Keratinocyte (primary cell): ENCODE data around the gene TTC39C. TPM values are rescaled to one million over a fixed set of nuclear protein-coding genes. Genes with fewer than 3 reads are reported as not detected.

Experiments
- DNase-seq: peaks from one replicate; pipeline ENCODE4 v3.0.0-alpha.2; 2011; ENCODE audit warnings: low read depth, missing footprints, low spot score
- FAIRE-seq: peaks from 2 replicates; lab custom pipeline; 2011; peaks lifted over from hg19 to GRCh38; lab: Jason Lieb, UNC
- H2AFZ ChIP-seq: 2 replicates; pipeline ENCODE4 v1.6.0; 2012; ENCODE audit warnings: low read length, control low read depth, inconsistent platforms; ENCODE audit not compliant: control insufficient read depth
- H3K27ac ChIP-seq: 2 replicates; pipeline ENCODE4 v1.5.1; 2011; ENCODE audit warnings: low read length; ENCODE audit not compliant: control insufficient read depth, insufficient read depth
- H3K27me3 ChIP-seq: 3 replicates; pipeline ENCODE4 v1.6.0; 2011; ENCODE audit warnings: low read length; ENCODE audit not compliant: control insufficient read depth, insufficient read depth; ENCODE audit errors: extremely low read depth
- H3K36me3 ChIP-seq, 2 experiments: 2 replicates in 1 of 2; 3 replicates in 1 of 2; pipeline ENCODE4 v1.5.1; 2011; ENCODE audit warnings: low read length in 2 of 2, mild to moderate bottlenecking in 1 of 2; ENCODE audit not compliant: control insufficient read depth in 2 of 2, insufficient read depth in 2 of 2; ENCODE audit errors: extremely low read depth in 1 of 2
- H3K4me1 ChIP-seq: 3 replicates; pipeline ENCODE4 v1.5.1; 2011; ENCODE audit warnings: low read length; ENCODE audit not compliant: control insufficient read depth, insufficient read depth; ENCODE audit errors: extremely low read depth
- H3K4me2 ChIP-seq: 3 replicates; pipeline ENCODE4 v1.6.0; 2011; ENCODE audit warnings: low read depth, low read length; ENCODE audit not compliant: control insufficient read depth, insufficient read depth; ENCODE audit errors: extremely low read depth
- H3K4me3 ChIP-seq, 3 experiments: fragments of 200-600 bp in 1 of 3; sonication (generic) in 1 of 3; 2 replicates in 2 of 3; 3 replicates in 1 of 3; pipeline ENCODE4 v1.5.1; 2011 to 2016; ENCODE audit warnings: low read length in 3 of 3, mild to moderate bottlenecking in 3 of 3, control low read depth in 2 of 3, inconsistent platforms in 1 of 3, low read depth in 1 of 3, mixed read lengths in 1 of 3, mixed run types in 1 of 3, moderate library complexity in 1 of 3; ENCODE audit not compliant: control insufficient read depth in 2 of 3, insufficient read depth in 2 of 3; ENCODE audit errors: extremely low read depth in 1 of 3
- H3K79me2 ChIP-seq: 2 replicates; pipeline ENCODE4 v1.6.0; 2012; ENCODE audit warnings: low read length; ENCODE audit not compliant: control insufficient read depth, insufficient read depth
- H3K9ac ChIP-seq: 3 replicates; pipeline ENCODE4 v1.6.0; 2011; ENCODE audit warnings: low read length; ENCODE audit not compliant: control insufficient read depth, insufficient read depth; ENCODE audit errors: extremely low read depth
- H3K9me1 ChIP-seq: 3 replicates; pipeline ENCODE4 v1.6.0; 2011; ENCODE audit warnings: low read length; ENCODE audit not compliant: control insufficient read depth, insufficient read depth; ENCODE audit errors: extremely low read depth
- H3K9me3 ChIP-seq: 2 replicates; pipeline ENCODE4 v1.5.1; 2012; ENCODE audit warnings: low read depth, low read length; ENCODE audit not compliant: control insufficient read depth
- H4K20me1 ChIP-seq: 3 replicates; pipeline ENCODE4 v1.6.0; 2011; ENCODE audit warnings: low read length; ENCODE audit not compliant: control insufficient read depth, insufficient read depth; ENCODE audit errors: extremely low read depth
- CTCF ChIP-seq, 3 experiments: IDR thresholded peaks in 1 of 3; conservative IDR thresholded peaks in 1 of 3; optimal IDR thresholded peaks in 1 of 3; 2 replicates in 2 of 3; 3 replicates in 1 of 3; pipeline versions ENCODE3 to v1.5.1; 2011; ENCODE audit warnings: low read length in 3 of 3, mild to moderate bottlenecking in 3 of 3, moderate library complexity in 2 of 3, control low read depth in 1 of 3, inconsistent platforms in 1 of 3; ENCODE audit not compliant: insufficient read depth in 2 of 3; ENCODE audit errors: extremely low read depth in 1 of 3
- EZH2 ChIP-seq: IDR thresholded peaks from one replicate; pipeline ENCODE4 v1.6.1; 2012; ENCODE audit warnings: inconsistent platforms, mild to moderate bottlenecking, low read length, moderate library complexity
- dilution Hi-C: fragments of 300-500 bp; cut with MboI; formaldehyde crosslinking; loops from one replicate; pipeline ENCODE4 v1.7.0; 2020; ENCODE audit warnings: low sequenced_read_pairs; ENCODE audit not compliant: extremely low pct_ligation_motif_present
- polyA plus RNA-seq, 5 experiments: library from polyadenylated mRNA; depleted of rRNA in 3 of 5; stranded (reverse) in 3 of 5; stranded (forward) in 1 of 5; unstranded in 1 of 5; fragments of >200 nt; gene quantifications; 1 replicate in 1 of 5; 2 replicates in 3 of 5; 3 replicates in 1 of 5; pipeline versions ENCODE4 v1.2.1 to v1.2.3, GENCODE V29; 2011 to 2012; ENCODE audit warnings: missing spikeins in 2 of 5, low read depth in 1 of 5, low replicate concordance in 1 of 5

Gene TTC39C
- polyA plus RNA-seq, 1 donor (not counting 4 experiments of a cell fraction or from before 2014, with no cell fraction given) = 26.8 TPM

- Histone ChIP-seq H3K9me1 (no peaks in the 10 kb centered on the region), H3K36me3 (peaks cover 2 to 9% of the 10 kb centered on the region in 2 experiments), H3K9ac (no peak overlapping the region), H4K20me1 (no peaks in the 10 kb centered on the region), H3K27ac (no peak overlapping the region), H3K4me3 (no peak overlapping the region), H3K4me1 (peaks cover 51% of the 10 kb centered on the region), H3K4me2 (no peak overlapping the region), H3K79me2 (peaks cover 14% of the 10 kb centered on the region), H3K9me3 (no peaks in the 10 kb centered on the region), H3K27me3 (no peaks in the 10 kb centered on the region), H2AFZ (no peak overlapping the region)
- dilution Hi-C loops = no loop called here
- peak; percentile 77 for FAIRE-seq
- no peak for DNase-seq
- TF ChIP-seq EZH2 (no peak), CTCF (optimal IDR thresholded peaks at IDR 0.05 in 1 of 3, IDR thresholded peaks at IDR 0.05 in 1 of 3, conservative IDR thresholded peaks at IDR 0.05 in 1 of 3; ENCODE audit: extremely low read depth in 1 of 3, insufficient read depth in 2 of 3, low read length in 3 of 3) (no peak)
These were observed 51.4 kb downstream of the TTC39C start for GRCh38 chr18:24065906-24066305.

DNA sequence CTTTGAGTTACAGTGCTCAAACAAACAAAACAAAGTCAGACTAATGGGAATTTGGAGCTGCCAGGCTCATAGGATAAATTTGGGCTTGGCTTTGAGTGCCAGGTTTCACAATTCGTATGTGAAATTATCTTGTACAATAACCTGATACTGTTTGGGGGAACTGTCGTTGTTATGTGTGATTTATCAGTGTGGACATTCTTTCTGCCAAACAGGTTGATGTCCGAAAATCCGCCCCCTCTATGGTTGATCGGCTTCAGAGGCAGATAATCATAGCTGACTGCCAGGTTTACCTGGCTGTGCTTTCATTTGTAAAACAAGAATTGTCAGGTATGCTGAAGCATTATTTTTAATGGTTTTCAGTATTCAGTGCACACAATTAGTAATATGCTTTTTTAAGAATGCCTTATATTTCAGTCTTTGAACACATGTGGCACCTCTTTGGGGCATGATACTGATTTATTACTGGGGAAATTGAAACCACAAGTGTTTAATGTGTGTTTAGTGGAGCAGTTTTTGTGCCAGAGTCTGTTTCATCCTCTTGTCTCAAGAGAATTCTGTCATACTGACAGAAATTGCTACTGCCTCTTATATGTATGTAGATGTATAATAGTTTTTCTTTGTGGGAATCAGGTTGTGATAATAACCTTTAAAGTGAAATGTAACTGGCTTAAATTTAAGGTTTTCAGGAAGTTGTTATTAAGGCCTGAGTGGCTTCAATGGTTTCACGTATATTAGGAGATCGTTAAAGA is 54.6 kb downstream of the TTC39C start:
- Histone ChIP-seq H3K27ac (no peak overlapping the region), H2AFZ (no peak overlapping the region), H3K4me2 (peak overlapping the region; percentile 59), H4K20me1 (no peaks in the 10 kb centered on the region), H3K9ac (no peak overlapping the region), H3K4me1 (peaks cover 32% of the 10 kb centered on the region), H3K9me3 (no peaks in the 10 kb centered on the region), H3K9me1 (no peaks in the 10 kb centered on the region), H3K27me3 (no peaks in the 10 kb centered on the region), H3K4me3 (no peak overlapping the region), H3K79me2 (no peaks in the 10 kb centered on the region), H3K36me3 (peaks cover 2 to 9% of the 10 kb centered on the region in 2 experiments)
- dilution Hi-C loops = no loop called here
- DNase-seq (no peak), FAIRE-seq (peak; percentile 69)
- TF ChIP-seq EZH2 (no peak), CTCF (optimal IDR thresholded peaks at IDR 0.05 in 1 of 3, IDR thresholded peaks at IDR 0.05 in 1 of 3, conservative IDR thresholded peaks at IDR 0.05 in 1 of 3; ENCODE audit: extremely low read depth in 1 of 3, insufficient read depth in 2 of 3, low read length in 3 of 3) (no peak)
